Thymus (tissue), 11 donors: Measurements from ENCODE around the gene CYB561A3. TPM values are rescaled to one million over a fixed set of nuclear protein-coding genes. Genes with fewer than 3 reads are reported as not detected.
A peak's percentile ranks its signal among the peaks of the same experiment; 100 is the strongest.

Experiments used
- DNase-seq, 9 donors: peaks; one replicate each; pipeline ENCODE4 v3.0.0-alpha.2; 2013; ENCODE audit warnings: low spot score in 9 of 9, low read depth in 6 of 9, missing footprints in 1 of 9
- H3K27ac ChIP-seq, 2 donors: one replicate each; pipeline ENCODE4 v1.5.1; 2013; ENCODE audit warnings: control low read depth in 1 of 2, low read depth in 1 of 2, low read length in 1 of 2, mild to moderate bottlenecking in 1 of 2, moderate library complexity in 1 of 2
- H3K27me3 ChIP-seq, 2 donors: one replicate each; pipeline ENCODE4 v1.5.1; 2013; ENCODE audit warnings: low read length in 1 of 2; ENCODE audit not compliant: control insufficient read depth in 2 of 2, insufficient read depth in 1 of 2
- H3K36me3 ChIP-seq, 2 donors: one replicate each; pipeline ENCODE4 v1.5.1; 2013; ENCODE audit warnings: low read length in 1 of 2, mild to moderate bottlenecking in 1 of 2, moderate library complexity in 1 of 2; ENCODE audit not compliant: control insufficient read depth in 2 of 2, insufficient read depth in 2 of 2
- H3K4me1 ChIP-seq, 2 donors: one replicate each; pipeline ENCODE4 v1.5.1; 2013; ENCODE audit warnings: low read length in 2 of 2; ENCODE audit not compliant: control insufficient read depth in 2 of 2, insufficient read depth in 2 of 2
- H3K4me3 ChIP-seq, 2 donors: one replicate each; pipeline ENCODE4 v1.5.1; 2013; ENCODE audit warnings: low read length in 2 of 2, control low read depth in 1 of 2, mild to moderate bottlenecking in 1 of 2
- H3K9me3 ChIP-seq, 2 donors: one replicate each; pipeline ENCODE4 v1.5.1; 2013; ENCODE audit warnings: low read length in 1 of 2, mild to moderate bottlenecking in 1 of 2; ENCODE audit not compliant: control insufficient read depth in 2 of 2, insufficient read depth in 1 of 2
- WGBS: extraction: QIAGEN DNeasy Blood & Tissue Kit; methylation state at CpG from one replicate; pipeline ENCODE4 v1.1.7; 2013; 5-methylcytosine and 5-hydroxymethylcytosine counted together
- polyA plus RNA-seq: library from polyadenylated mRNA; stranded (reverse); fragments of 200-250 nt; gene quantifications from one replicate; pipeline ENCODE4 v1.2.3, GENCODE V29; 2013
- total RNA-seq: library from RNA; stranded (reverse); fragments of 120-200 nt; gene quantifications from one replicate; pipeline ENCODE4 v1.2.4, GENCODE V29; 2013
- donor health status: healthy.

The CYB561A3 gene
- total and polyA plus RNA-seq, 2 donors = 16.0 to 20.5 TPM

DNA sequence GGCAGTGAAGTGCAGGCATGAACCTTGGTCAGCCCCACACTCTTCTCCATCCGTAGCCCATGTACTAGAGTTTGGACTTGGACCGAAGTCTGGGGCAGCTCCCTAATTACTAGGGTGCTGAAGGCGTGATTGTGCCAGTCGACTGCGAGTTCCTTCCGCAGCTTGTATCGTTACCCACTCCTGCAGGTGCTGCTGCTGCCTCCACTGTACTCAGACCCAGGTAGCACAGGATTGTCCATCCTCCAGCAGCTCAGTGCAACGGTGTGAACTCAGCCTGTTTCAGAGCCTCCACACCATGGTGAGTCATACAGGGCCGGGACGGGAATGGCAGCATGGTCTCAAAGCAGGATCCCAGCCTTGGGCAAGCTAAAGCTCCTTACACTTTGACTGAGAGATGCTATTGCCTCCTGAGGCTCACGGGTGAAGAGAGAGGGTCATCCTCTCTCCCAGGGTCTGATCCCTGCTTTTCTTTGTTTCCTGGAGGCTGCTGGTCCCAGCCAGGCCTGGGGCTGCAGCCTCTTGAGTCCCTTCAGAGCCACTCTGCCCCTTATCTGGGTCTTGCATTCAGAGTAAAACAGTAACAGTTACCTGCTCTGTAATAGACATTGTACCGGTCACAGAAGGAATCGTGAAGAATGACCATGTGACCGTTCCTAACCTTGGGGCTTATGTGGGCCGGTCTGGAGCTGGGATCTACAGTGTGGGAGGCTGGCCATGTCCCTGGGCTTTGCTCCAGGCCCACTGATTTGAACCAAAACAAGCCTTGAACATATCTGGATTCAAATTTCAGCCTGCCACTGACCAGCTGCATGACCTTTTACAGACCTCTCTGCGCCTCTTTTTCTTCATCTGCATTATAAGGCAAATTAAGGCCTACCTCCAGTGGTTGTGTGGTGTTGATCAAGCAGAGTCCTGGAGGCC lies 27.0 kb downstream of the CYB561A3 start:
- H3K9me3 ChIP-seq = no peaks in the 10 kb centered on the region
- no peak for DNase-seq
- WGBS = 97% methylated on average over 16 of the region's 16 CpGs
- no peaks in the 10 kb centered on the region for H3K27me3 ChIP-seq
- H3K36me3 ChIP-seq = peaks cover 2 to 15% of the 10 kb centered on the region in 2 donors
- H3K4me3 ChIP-seq = no peak overlapping the region
- H3K4me1 ChIP-seq = peaks cover 13 to 41% of the 10 kb centered on the region in 2 donors
- peak overlapping the region in 1 of 2 donors; percentile 97 for H3K27ac ChIP-seq

- DNase-seq = peak in 3 of 9 donors; percentile 15 to 31 (median 23)
- Histone ChIP-seq H3K4me3 (peak overlapping the region; percentile 80 to 84), H3K27ac (peak overlapping the region; percentile 96 to 97), H3K36me3 (peaks cover 10 to 24% of the 10 kb centered on the region in 2 donors), H3K9me3 (no peaks in the 10 kb centered on the region), H3K27me3 (no peaks in the 10 kb centered on the region), H3K4me1 (peaks cover 13 to 41% of the 10 kb centered on the region in 2 donors)
- 26% methylated on average over 19 of the region's 19 CpGs for WGBS
Measured at GRCh38 chr11:61333550-61334433, 27.9 kb downstream of the CYB561A3 start.

GRCh38 chr11:61332797-61333549 lies 28.7 kb downstream of the CYB561A3 start, which contains the start of the genes DDB1 and TKFC:
Gene DDB1, minus strand, starts transcription at chr11:61333105. Its CDS starts 137 bp downstream, at chr11:61332968.
Gene TKFC, plus strand, starts transcription at chr11:61333228. Its CDS starts 1,501 bp downstream, at chr11:61334729.
- WGBS = under 1% methylated on average over 80 of the region's 81 CpGs
- peak within 1 kb of the TSS; percentile 96 to 97 for H3K27ac ChIP-seq
- peak within 1 kb of the TSS; percentile 80 to 84 for H3K4me3 ChIP-seq
- H3K36me3 ChIP-seq = peaks cover 17 to 32% of the 10 kb centered on the region in 2 donors
- H3K9me3 ChIP-seq = no peaks in the 10 kb centered on the region
- peaks cover 13 to 41% of the 10 kb centered on the region in 2 donors for H3K4me1 ChIP-seq
- no peaks in the 10 kb centered on the region for H3K27me3 ChIP-seq
- DNase-seq = peak; percentile 79 to 98 (median 97)

- Histone ChIP-seq H3K36me3 (peaks cover 23 to 39% of the 10 kb centered on the region in 2 donors), H3K9me3 (no peaks in the 10 kb centered on the region), H3K4me3 (peak overlapping the region; percentile 80 to 84), H3K27ac (peak overlapping the region; percentile 79 to 95), H3K27me3 (no peaks in the 10 kb centered on the region), H3K4me1 (peaks cover 13 to 41% of the 10 kb centered on the region in 2 donors)
- peak in 1 of 9 donors; percentile 19 for DNase-seq
- 1% methylated on average over 24 of the region's 24 CpGs for WGBS
Measured at GRCh38 chr11:61332281-61332796, 29.3 kb downstream of the CYB561A3 start.

DNA sequence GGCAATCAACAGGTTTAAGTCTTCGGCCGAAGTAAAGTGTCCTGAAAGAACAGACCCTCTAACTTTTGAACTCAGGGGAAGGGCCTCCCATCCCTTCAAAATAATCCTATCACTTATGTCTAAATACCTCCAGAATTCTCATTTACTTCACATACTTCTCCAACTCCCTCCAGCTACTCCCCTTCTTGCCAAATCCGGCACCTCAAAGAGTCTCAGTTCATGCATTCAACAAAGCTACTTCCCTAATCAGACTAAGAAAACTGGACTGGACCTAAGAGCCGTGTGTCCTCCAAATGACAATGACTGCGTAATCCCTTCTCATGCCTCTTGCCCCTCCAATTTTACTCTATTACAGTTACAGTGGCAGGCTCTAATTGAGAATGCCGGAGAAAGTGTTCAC lies 30.0 kb downstream of the CYB561A3 start:
- no peak for DNase-seq
- Histone ChIP-seq H3K27ac (no peak overlapping the region), H3K9me3 (no peaks in the 10 kb centered on the region), H3K4me3 (peak overlapping the region; percentile 80 to 84), H3K36me3 (peaks cover 29 to 46% of the 10 kb centered on the region in 2 donors), H3K27me3 (no peaks in the 10 kb centered on the region), H3K4me1 (peaks cover 13 to 41% of the 10 kb centered on the region in 2 donors)
- 89% methylated on average over 6 of the region's 6 CpGs for WGBS

DNA sequence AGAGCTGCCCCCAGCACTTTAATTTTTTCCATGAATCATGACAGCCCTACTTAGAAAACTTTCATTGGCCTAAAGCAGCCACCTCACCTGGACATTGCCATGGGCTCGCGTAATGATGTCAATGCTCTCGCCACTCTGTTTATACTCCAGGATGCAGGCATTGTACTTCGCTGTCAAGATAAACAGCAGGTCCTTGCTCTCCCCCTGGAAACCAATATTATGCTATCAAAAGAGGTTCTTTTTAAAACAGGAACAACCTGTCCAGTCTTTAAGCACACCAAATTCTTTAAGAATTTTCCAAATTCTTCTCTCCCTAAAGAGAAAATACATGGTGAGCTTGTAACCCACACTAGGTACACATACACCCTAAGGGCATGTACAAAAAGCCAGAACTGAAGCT lies 31.8 kb downstream of the CYB561A3 start:
- Histone ChIP-seq H3K4me3 (no peak overlapping the region), H3K36me3 (peaks cover 45 to 63% of the 10 kb centered on the region in 2 donors), H3K9me3 (no peaks in the 10 kb centered on the region), H3K4me1 (peaks cover 10 to 28% of the 10 kb centered on the region in 2 donors), H3K27ac (no peak overlapping the region), H3K27me3 (no peaks in the 10 kb centered on the region)
- 98% methylated on average over 4 of the region's 4 CpGs for WGBS
- DNase-seq = no peak

DNA sequence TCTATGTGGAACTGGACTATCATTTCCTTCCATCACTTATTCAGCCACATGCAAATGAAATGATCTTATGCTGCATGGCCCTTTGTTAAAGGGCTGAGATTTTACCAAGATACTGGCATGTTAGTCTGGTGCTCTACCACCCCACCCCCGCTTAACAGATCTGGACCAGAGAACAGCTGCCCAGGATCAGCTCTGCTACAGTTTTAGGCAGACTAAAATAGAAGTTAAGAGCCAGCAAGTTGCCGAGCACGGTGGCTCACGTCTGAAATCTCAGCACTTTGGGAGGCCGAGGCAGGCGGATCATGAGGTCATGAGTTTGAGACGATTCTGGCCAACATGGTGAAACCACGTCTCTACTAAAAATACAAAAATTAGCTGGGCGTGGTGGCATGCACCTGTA lies 33.3 kb downstream of the CYB561A3 start:
- 97% methylated on average over 9 of the region's 9 CpGs for WGBS
- Histone ChIP-seq H3K9me3 (no peaks in the 10 kb centered on the region), H3K27ac (no peak overlapping the region), H3K36me3 (peaks cover 57 to 76% of the 10 kb centered on the region in 2 donors), H3K4me3 (no peak overlapping the region), H3K4me1 (peaks cover 10 to 15% of the 10 kb centered on the region in 2 donors), H3K27me3 (no peaks in the 10 kb centered on the region)
- no peak for DNase-seq

GRCh38 chr11:61327669-61328071 lies 34.0 kb downstream of the CYB561A3 start:
- peaks cover 10 to 13% of the 10 kb centered on the region in 2 donors for H3K4me1 ChIP-seq
- no peak overlapping the region for H3K4me3 ChIP-seq
- peaks cover 64 to 83% of the 10 kb centered on the region in 2 donors for H3K36me3 ChIP-seq
- no peak overlapping the region for H3K27ac ChIP-seq
- DNase-seq = no peak
- H3K9me3 ChIP-seq = no peaks in the 10 kb centered on the region
- no peaks in the 10 kb centered on the region for H3K27me3 ChIP-seq
